Renal pelvis (tissue), 4 donors: ENCODE data around the gene ZNF534. TPM values are rescaled to one million over a fixed set of nuclear protein-coding genes. Genes with fewer than 3 reads are reported as not detected.
"Not testable (repeated sequence)": the region's sequence is repeated elsewhere in the genome, so short reads cannot be mapped to it uniquely, and the experiment has no call there.

Source experiments
- DNase-seq: peaks from one replicate; pipeline ENCODE4 v3.0.0-alpha.2; 2013
- polyA plus RNA-seq, 3 donors: library from polyadenylated mRNA; unstranded; fragments of 120-200 nt; gene quantifications; one replicate each; pipeline ENCODE4 v1.2.1, GENCODE V29; 2013; ENCODE audit not compliant: insufficient read length in 3 of 3

Gene ZNF534
- polyA plus RNA-seq, 3 donors, result 0.27 to 1.2 (median 0.43) TPM

DNA sequence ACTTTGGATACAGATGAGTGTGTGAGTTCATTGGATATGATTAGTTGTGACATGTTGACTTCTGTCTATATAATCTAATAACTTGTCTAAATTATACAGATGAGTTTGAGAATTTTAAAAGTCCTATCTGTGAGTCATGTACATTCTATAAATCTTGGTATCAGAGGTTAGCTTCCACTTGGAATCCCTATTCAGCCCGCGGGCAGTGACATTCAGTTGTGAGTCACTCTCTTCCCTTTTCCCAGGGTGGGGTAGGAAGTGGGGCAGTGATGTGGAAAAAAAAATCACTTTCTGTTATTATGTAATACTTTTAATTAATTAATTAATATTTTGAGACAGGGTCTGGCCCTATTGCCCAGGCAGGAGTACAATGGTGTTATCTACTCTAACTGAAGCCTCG, 65.6 kb downstream of the ZNF534 start:
- no peak for DNase-seq

DNA sequence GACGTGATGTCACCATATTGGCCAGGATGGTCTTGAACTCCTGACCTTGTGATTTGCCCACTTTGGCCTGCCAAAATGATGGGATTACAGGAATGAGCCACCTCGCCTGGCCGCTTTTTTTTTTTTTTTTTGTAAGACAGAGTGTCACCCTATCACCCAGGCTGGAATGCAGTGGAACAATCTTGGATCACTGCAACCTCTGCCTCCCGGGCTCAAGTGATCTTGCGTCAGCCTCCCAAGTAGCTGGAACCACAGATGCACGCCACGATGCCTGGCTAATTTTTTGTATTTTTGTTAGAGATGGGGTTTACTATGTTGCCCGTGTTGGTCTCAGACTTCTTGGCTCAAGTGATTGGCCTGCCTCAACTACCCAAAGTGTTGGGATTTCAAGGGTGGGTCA, 69.6 kb downstream of the ZNF534 start:
- DNase-seq, result no peak

- DNase-seq, result not testable (repeated sequence)
These were observed 71.5 kb downstream of the ZNF534 start for GRCh38 chr19:52500474-52500873.

DNA sequence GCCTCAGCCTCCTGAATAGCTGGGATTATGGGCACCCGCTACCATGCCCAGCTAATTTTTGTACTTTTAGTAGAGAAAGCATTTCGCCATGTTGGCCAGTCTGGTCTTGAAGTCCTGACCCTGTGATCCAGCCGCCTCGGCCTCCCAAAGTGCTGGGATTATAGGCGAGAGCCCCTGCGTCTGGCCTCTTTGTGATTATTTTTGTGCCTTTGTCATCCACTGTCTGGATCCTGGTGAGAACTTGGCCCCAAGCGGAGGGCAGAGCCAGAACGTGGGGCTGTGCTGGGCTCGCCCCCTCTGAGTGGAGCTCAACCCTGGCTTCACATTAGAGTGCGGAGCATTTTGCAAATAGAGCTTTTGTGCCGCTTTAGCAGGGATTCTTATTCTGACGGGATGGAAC, 72.0 kb downstream of the ZNF534 start:
- not testable (repeated sequence) for DNase-seq

Other genes with a start within 250 kb of the ZNF534 start
- gene PPP2R1A, start 239.1 kb upstream of the ZNF534 start, polyA plus RNA-seq, result 100 to 1,000 TPM; 435 to 499 (median 492) TPM
- gene ZNF766, start 159.6 kb upstream of the ZNF534 start, polyA plus RNA-seq, result 10 to 100 TPM; 16.9 to 23.5 (median 18.7) TPM
- 10 to 100 TPM; 15.9 to 16.5 (median 16.4) TPM for gene ZNF480, start 132.0 kb upstream of the ZNF534 start, polyA plus RNA-seq
- gene ZNF610, start 92.9 kb upstream of the ZNF534 start, polyA plus RNA-seq, result 10 to 100 TPM; 11.2 to 13.4 (median 11.4) TPM
- 10 to 100 TPM; 20.1 to 30.0 (median 25.4) TPM for gene ZNF880, start 59.2 kb upstream of the ZNF534 start, polyA plus RNA-seq
- gene ZNF528, start 31.3 kb upstream of the ZNF534 start, polyA plus RNA-seq, result 10 to 100 TPM; 28.0 to 62.6 (median 51.5) TPM
- gene ZNF578, start 24.4 kb downstream of the ZNF534 start, polyA plus RNA-seq, result 1 to 10 TPM; 5.6 to 8.6 (median 5.7) TPM
- 10 to 100 TPM in 2 of 3 donors, 1 to 10 TPM in 1; 8.4 to 25.7 (median 18.9) TPM for gene ZNF808, start 98.5 kb downstream of the ZNF534 start, polyA plus RNA-seq
- 10 to 100 TPM; 12.5 to 22.2 (median 20.3) TPM for gene ZNF701, start 141.1 kb downstream of the ZNF534 start, polyA plus RNA-seq
- gene ZNF83, start 209.2 kb downstream of the ZNF534 start, polyA plus RNA-seq, result 100 to 1,000 TPM in 1 of 3 donors, 10 to 100 TPM in 2; 51.0 to 118 (median 81.5) TPM